Hindlimb muscle (tissue), 1 donor: ENCODE measurements around the gene PGA4. TPM values are rescaled to one million over a fixed set of nuclear protein-coding genes. Genes with fewer than 3 reads are reported as not detected.
"Not testable (repeated sequence)": the region's sequence is repeated elsewhere in the genome, so short reads cannot be mapped to it uniquely, and the experiment has no call there.

ENCODE experiments used
- DNase-seq: peaks from one replicate; pipeline ENCODE4 v3.0.0-alpha.2; 2013
- polyA plus RNA-seq: library from polyadenylated mRNA; unstranded; fragments of 120-200 nt; gene quantifications from one replicate; pipeline ENCODE4 v1.2.1, GENCODE V29; 2013; ENCODE audit not compliant: insufficient read length

PGA4 gene
- polyA plus RNA-seq, 1 donor, result 0.44 TPM

- peak; percentile 77 for DNase-seq
These were observed 28.9 kb downstream of the PGA4 start for GRCh38 chr11:61250796-61251765.

GRCh38 chr11:61252332-61252731 lies 30.2 kb downstream of the PGA4 start:
- not testable (repeated sequence) for DNase-seq

- DNase-seq, result no peak
These were observed 32.4 kb downstream of the PGA4 start for GRCh38 chr11:61254403-61255025.

GRCh38 chr11:61256710-61257482 lies 34.7 kb downstream of the PGA4 start:
- no peak for DNase-seq

GRCh38 chr11:61258546-61258945 lies 36.4 kb downstream of the PGA4 start:
- no peak for DNase-seq

- DNase-seq, result no peak
These were observed 37.2 kb downstream of the PGA4 start for GRCh38 chr11:61259363-61259762.

- DNase-seq, result no peak
These were observed 42.2 kb downstream of the PGA4 start for GRCh38 chr11:61264371-61264770.

- DNase-seq, result no peak
These were observed 42.6 kb downstream of the PGA4 start for GRCh38 chr11:61264795-61265194.

GRCh38 chr11:61265357-61265756 lies 43.2 kb downstream of the PGA4 start:
- no peak for DNase-seq

GRCh38 chr11:61266602-61267001 lies 44.5 kb downstream of the PGA4 start:
- no peak for DNase-seq

GRCh38 chr11:61267437-61267841 lies 45.3 kb downstream of the PGA4 start:
- DNase-seq, result no peak

- no peak for DNase-seq
These were observed 46.6 kb downstream of the PGA4 start for GRCh38 chr11:61268588-61269250.

- no peak for DNase-seq
These were observed 48.4 kb downstream of the PGA4 start for GRCh38 chr11:61270354-61271076.

GRCh38 chr11:61272731-61273130 lies 50.6 kb downstream of the PGA4 start:
- no peak for DNase-seq

- DNase-seq, result no peak
These were observed 51.3 kb downstream of the PGA4 start for GRCh38 chr11:61273178-61274078.

GRCh38 chr11:61274084-61274483 lies 51.9 kb downstream of the PGA4 start:
- no peak for DNase-seq

GRCh38 chr11:61275191-61275590 lies 53.0 kb downstream of the PGA4 start:
- DNase-seq, result no peak

- no peak for DNase-seq
These were observed 55.2 kb downstream of the PGA4 start for GRCh38 chr11:61277186-61278000.

GRCh38 chr11:61278001-61278470 lies 55.9 kb downstream of the PGA4 start:
- DNase-seq, result no peak
